ENCODE measurements around the gene ETNK1. TPM values are rescaled to one million over a fixed set of nuclear protein-coding genes. Genes with fewer than 3 reads are reported as not detected.

ETNK1 gene
- total and polyA plus RNA-seq, 2 experiments from 2014 or later: 19.0 to 58.5 TPM

- H2AFZ ChIP-seq: no peak overlapping the region
- peak overlapping the region; percentile 33 for H3K27ac ChIP-seq
- no peak for TF ChIP-seq CTCF (IDR thresholded peaks at IDR 0.05; ENCODE audit: poor library complexity)
- TF ChIP-seq EZH2 (IDR thresholded peaks at IDR 0.05; ENCODE audit: borderline replicate concordance): no peak
- no peak for TF ChIP-seq EZH2phosphoT487 (IDR thresholded peaks at IDR 0.05; ENCODE audit: low read depth, severe bottlenecking, unreplicated experiment)
- H3K9me2 ChIP-seq (replicated peaks; ENCODE audit: insufficient read depth): no peaks in the 10 kb centered on the region
- no peak for DNase-seq (ENCODE audit: low spot score)
- no peaks in the 10 kb centered on the region for H3K36me3 ChIP-seq (replicated peaks; ENCODE audit: insufficient read depth, low read depth)
- no peaks in the 10 kb centered on the region for H4K20me1 ChIP-seq (ENCODE audit: insufficient read depth, poor library complexity, severe bottlenecking)
- no peak overlapping the region for H3K4me3 ChIP-seq
- WGBS (ENCODE audit: low lambda C conversion rate, missing lambda C conversion rate): 89% methylated on average over 6 of the region's 6 CpGs
- H3K27me3 ChIP-seq: no peaks in the 10 kb centered on the region
- H3K9me3 ChIP-seq (ENCODE audit: low read depth): no peaks in the 10 kb centered on the region
- no peaks in the 10 kb centered on the region for H3K4me1 ChIP-seq (ENCODE audit: insufficient read depth)
- no peak overlapping the region for H3K4me2 ChIP-seq
- peaks cover 9% of the 10 kb centered on the region for H3K79me2 ChIP-seq
Measured at GRCh38 chr12:22677781-22678574, 53.0 kb downstream of the ETNK1 start.

- Histone ChIP-seq H3K9me2 (replicated peaks; ENCODE audit: insufficient read depth) (no peaks in the 10 kb centered on the region), H4K20me1 (ENCODE audit: insufficient read depth, poor library complexity, severe bottlenecking) (no peaks in the 10 kb centered on the region), H2AFZ (no peak overlapping the region), H3K4me1 (ENCODE audit: insufficient read depth) (no peaks in the 10 kb centered on the region), H3K36me3 (replicated peaks; ENCODE audit: insufficient read depth, low read depth) (no peaks in the 10 kb centered on the region), H3K9me3 (ENCODE audit: low read depth) (no peaks in the 10 kb centered on the region), H3K4me2 (no peak overlapping the region), H3K27me3 (no peaks in the 10 kb centered on the region), H3K79me2 (no peaks in the 10 kb centered on the region), H3K4me3 (no peak overlapping the region), H3K27ac (no peak overlapping the region)
- 100% methylated on average over 2 of the region's 2 CpGs for WGBS (ENCODE audit: low lambda C conversion rate, missing lambda C conversion rate)
- TF ChIP-seq CTCF (IDR thresholded peaks at IDR 0.05; ENCODE audit: poor library complexity) (no peak), EZH2phosphoT487 (IDR thresholded peaks at IDR 0.05; ENCODE audit: low read depth, severe bottlenecking, unreplicated experiment) (no peak), EZH2 (IDR thresholded peaks at IDR 0.05; ENCODE audit: borderline replicate concordance) (no peak)
- no peak for DNase-seq (ENCODE audit: low spot score)
Measured at GRCh38 chr12:22682663-22683062, 57.7 kb downstream of the ETNK1 start.

GRCh38 chr12:22683131-22683530 is 58.2 kb downstream of the ETNK1 start:
- H3K4me2 ChIP-seq: no peak overlapping the region

More at GRCh38 chr12:22683131-22683530, 58.2 kb downstream of the ETNK1 start:
- Histone ChIP-seq H2AFZ (no peak overlapping the region), H3K9me3 (ENCODE audit: low read depth) (no peaks in the 10 kb centered on the region), H3K9me2 (replicated peaks; ENCODE audit: insufficient read depth) (no peaks in the 10 kb centered on the region), H4K20me1 (ENCODE audit: insufficient read depth, poor library complexity, severe bottlenecking) (no peaks in the 10 kb centered on the region), H3K79me2 (no peaks in the 10 kb centered on the region), H3K4me3 (no peak overlapping the region), H3K27me3 (no peaks in the 10 kb centered on the region), H3K4me1 (ENCODE audit: insufficient read depth) (no peaks in the 10 kb centered on the region), H3K36me3 (replicated peaks; ENCODE audit: insufficient read depth, low read depth) (no peaks in the 10 kb centered on the region), H3K27ac (no peak overlapping the region)
- WGBS (ENCODE audit: low lambda C conversion rate, missing lambda C conversion rate): 91% methylated on average over 1 of the region's 1 CpG
- no peak for DNase-seq (ENCODE audit: low spot score)
- TF ChIP-seq EZH2phosphoT487 (IDR thresholded peaks at IDR 0.05; ENCODE audit: low read depth, severe bottlenecking, unreplicated experiment) (no peak), CTCF (IDR thresholded peaks at IDR 0.05; ENCODE audit: poor library complexity) (no peak)
